ENCODE results near the gene CCDC149. TPM values are rescaled to one million over a fixed set of nuclear protein-coding genes. Genes with fewer than 3 reads are reported as not detected.

Gene CCDC149
- total RNA-seq, 8 experiments from 2014 or later = 0.81 to 15.5 (median 7.3) TPM

GRCh38 chr4:24813732-24814131, 99.1 kb downstream of the CCDC149 start:
- Histone ChIP-seq H3K4me1 (replicated peaks in 1 of 2) (peaks cover 8 to 17% of the 10 kb centered on the region in 2 donors), H3K4me3 (no peak overlapping the region), H3K27ac (no peak overlapping the region)
- WGBS, 10 experiments = 56 to 100% (median 65%) methylated on average over 2 of the region's 2 CpGs; no CpG with 5 or more reads in 1 of the 10 experiments
- no peak for ATAC-seq (replicated peaks in 6 of 8)
- in situ Hi-C loops (cut with MboI; ENCODE audit: low pct_unique_long_range_greater_than_20kb in 2 of 9, low sequenced_read_pairs in 9 of 9, unreplicated experiment in 9 of 9) = no loop called here

DNA sequence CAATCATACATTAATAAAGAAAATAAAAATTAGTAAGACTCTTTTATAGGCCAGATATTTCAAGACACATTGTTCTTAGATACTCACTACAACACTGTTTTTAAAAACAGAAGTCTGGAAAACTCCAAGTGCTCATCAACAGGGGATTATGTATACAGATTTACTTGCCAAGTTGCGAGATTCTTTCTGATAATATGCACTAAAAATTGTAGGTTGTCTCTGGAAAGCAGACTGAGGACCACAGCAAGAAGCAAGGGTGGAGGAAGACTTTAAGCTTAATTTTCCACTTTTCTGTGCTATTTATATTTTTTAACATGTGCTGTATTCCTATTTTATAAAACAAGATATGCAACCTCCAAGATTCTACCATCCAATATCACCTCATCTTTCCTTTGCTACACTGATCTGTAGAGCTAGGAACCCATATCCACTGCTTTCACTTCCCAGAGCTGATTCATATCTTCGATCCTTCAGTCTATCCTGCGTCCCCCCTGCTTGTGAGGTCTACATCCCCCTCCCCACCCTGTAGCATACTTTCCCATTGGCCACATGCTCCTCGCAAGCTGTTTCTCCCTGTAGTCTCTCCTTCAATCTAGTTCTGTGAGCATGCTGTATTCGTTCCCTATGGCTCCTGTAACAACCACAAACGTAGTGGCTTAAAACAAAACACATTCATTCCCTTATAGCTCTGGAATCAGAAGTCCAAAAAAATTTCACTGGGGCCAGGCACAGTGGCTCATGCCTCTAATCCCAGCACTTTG, 101.8 kb downstream of the CCDC149 start:
- H3K4me3 ChIP-seq = no peak overlapping the region
- 43 to 100% (median 86%) methylated on average over 1 to 3 of the region's 6 CpGs; no CpG with 5 or more reads in 2 of the 10 experiments for WGBS, 10 experiments
- peaks cover 0 to 4% of the 10 kb centered on the region in 2 donors for H3K4me1 ChIP-seq (replicated peaks in 1 of 2)
- ATAC-seq (replicated peaks in 6 of 8) = no peak
- in situ Hi-C loops (cut with MboI; ENCODE audit: low pct_unique_long_range_greater_than_20kb in 2 of 9, low sequenced_read_pairs in 9 of 9, unreplicated experiment in 9 of 9) = no loop called here
- H3K27ac ChIP-seq = no peak overlapping the region

DNA sequence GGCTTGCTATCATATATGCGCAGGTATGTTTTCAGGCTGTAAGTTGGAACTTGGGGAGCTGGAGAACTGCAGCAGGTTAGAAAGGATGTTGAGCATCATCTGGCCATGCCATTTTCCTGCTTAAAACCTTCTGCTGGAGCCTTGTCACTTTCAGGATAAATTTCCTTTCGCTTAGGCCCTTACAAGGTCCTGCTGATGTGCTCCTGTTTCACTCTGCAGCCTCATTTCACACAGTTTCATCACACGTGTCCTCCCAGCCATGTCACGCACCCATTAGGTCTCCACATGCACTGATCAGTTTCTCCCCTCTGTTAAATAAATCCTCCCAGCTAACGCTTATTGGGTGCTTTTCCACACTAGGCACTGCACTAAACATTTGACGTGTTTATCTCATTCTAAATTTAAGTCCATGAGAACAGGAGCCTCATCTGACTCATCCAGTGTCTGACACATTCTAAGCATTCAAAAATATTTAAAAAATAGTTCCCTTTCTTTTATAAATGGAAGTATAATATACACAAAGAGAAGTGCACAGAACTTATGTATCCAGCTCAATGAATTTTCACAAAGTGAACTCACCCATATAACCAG, 102.9 kb downstream of the CCDC149 start:
- in situ Hi-C loops (cut with MboI; ENCODE audit: low pct_unique_long_range_greater_than_20kb in 2 of 9, low sequenced_read_pairs in 9 of 9, unreplicated experiment in 9 of 9) = no loop called here
- H3K27ac ChIP-seq = no peak overlapping the region
- 66 to 100% (median 91%) methylated on average over 1 to 6 of the region's 6 CpGs; no CpG with 5 or more reads in 1 of the 10 experiments for WGBS, 10 experiments
- no peak overlapping the region for H3K4me3 ChIP-seq
- H3K4me1 ChIP-seq (replicated peaks in 1 of 2) = no peaks in the 10 kb centered on the region
- ATAC-seq (replicated peaks in 6 of 8) = peak in 5 of 8 experiments; percentile 9 to 77 (median 71)

GRCh38 chr4:24809376-24809775, 103.5 kb downstream of the CCDC149 start:
- H3K27ac ChIP-seq = no peak overlapping the region
- peak in 4 of 8 experiments; percentile 8 to 47 (median 24) for ATAC-seq (replicated peaks in 6 of 8)
- in situ Hi-C loops (cut with MboI; ENCODE audit: low pct_unique_long_range_greater_than_20kb in 2 of 9, low sequenced_read_pairs in 9 of 9, unreplicated experiment in 9 of 9) = no loop called here
- WGBS, 10 experiments = 62 to 100% (median 83%) methylated on average over 1 to 2 of the region's 2 CpGs; no CpG with 5 or more reads in 5 of the 10 experiments
- H3K4me3 ChIP-seq = no peak overlapping the region
- no peaks in the 10 kb centered on the region for H3K4me1 ChIP-seq (replicated peaks in 1 of 2)

GRCh38 chr4:24808955-24809354, 103.9 kb downstream of the CCDC149 start:
- 67 to 90% (median 80%) methylated on average over 3 to 5 of the region's 6 CpGs; no CpG with 5 or more reads in 2 of the 10 experiments for WGBS, 10 experiments
- no peaks in the 10 kb centered on the region for H3K4me1 ChIP-seq (replicated peaks in 1 of 2)
- no peak overlapping the region for H3K4me3 ChIP-seq
- in situ Hi-C loops (cut with MboI; ENCODE audit: low pct_unique_long_range_greater_than_20kb in 2 of 9, low sequenced_read_pairs in 9 of 9, unreplicated experiment in 9 of 9) = no loop called here
- no peak for ATAC-seq (replicated peaks in 6 of 8)
- no peak overlapping the region for H3K27ac ChIP-seq

- Histone ChIP-seq H3K4me1 (replicated peaks in 1 of 2) (no peaks in the 10 kb centered on the region), H3K27ac (no peak overlapping the region), H3K4me3 (no peak overlapping the region)
- peak in 2 of 8 experiments; percentile 13 to 21 for ATAC-seq (replicated peaks in 6 of 8)
- in situ Hi-C loops (cut with MboI; ENCODE audit: low pct_unique_long_range_greater_than_20kb in 2 of 9, low sequenced_read_pairs in 9 of 9, unreplicated experiment in 9 of 9) = no loop called here
- WGBS, 10 experiments = 17 to 88% (median 69%) methylated on average over 1 to 8 of the region's 14 CpGs; no CpG with 5 or more reads in 7 of the 10 experiments
Measured at GRCh38 chr4:24808261-24808660, 104.6 kb downstream of the CCDC149 start.

DNA sequence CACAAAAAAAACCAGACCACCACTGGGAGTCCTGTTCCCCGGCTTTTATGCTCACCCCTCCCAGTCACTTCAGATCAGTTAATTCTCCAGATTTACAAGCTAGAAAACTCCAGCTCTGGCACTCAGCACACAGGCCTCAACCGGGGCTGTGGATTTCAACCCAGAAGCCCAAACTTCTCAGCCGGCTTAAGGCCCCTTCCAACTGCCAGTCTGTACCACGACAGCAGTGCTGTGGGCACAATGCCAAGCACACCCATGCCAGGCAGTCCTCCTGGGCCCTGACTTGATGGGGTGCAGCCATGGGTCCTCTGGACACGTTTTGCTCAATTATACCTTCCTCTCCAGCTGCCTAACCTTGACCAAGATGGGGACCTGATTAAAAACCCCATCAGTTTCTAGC, 105.2 kb downstream of the CCDC149 start:
- ATAC-seq (replicated peaks in 6 of 8) = no peak
- H3K4me3 ChIP-seq = no peak overlapping the region
- WGBS, 10 experiments = 20 to 100% (median 65%) methylated on average over 1 to 3 of the region's 5 CpGs; no CpG with 5 or more reads in 4 of the 10 experiments
- no peaks in the 10 kb centered on the region for H3K4me1 ChIP-seq (replicated peaks in 1 of 2)
- in situ Hi-C loops (cut with MboI; ENCODE audit: low pct_unique_long_range_greater_than_20kb in 2 of 9, low sequenced_read_pairs in 9 of 9, unreplicated experiment in 9 of 9) = no loop called here
- H3K27ac ChIP-seq = no peak overlapping the region

GRCh38 chr4:24806206-24806990, 106.4 kb downstream of the CCDC149 start:
- H3K4me3 ChIP-seq = no peak overlapping the region
- no peaks in the 10 kb centered on the region for H3K4me1 ChIP-seq (replicated peaks in 1 of 2)
- in situ Hi-C loops (cut with MboI; ENCODE audit: low pct_unique_long_range_greater_than_20kb in 2 of 9, low sequenced_read_pairs in 9 of 9, unreplicated experiment in 9 of 9) = no loop called here
- no peak for ATAC-seq (replicated peaks in 6 of 8)
- no peak overlapping the region for H3K27ac ChIP-seq
- 60 to 98% (median 86%) methylated on average over 1 to 8 of the region's 11 CpGs; no CpG with 5 or more reads in 1 of the 10 experiments for WGBS, 10 experiments

DNA sequence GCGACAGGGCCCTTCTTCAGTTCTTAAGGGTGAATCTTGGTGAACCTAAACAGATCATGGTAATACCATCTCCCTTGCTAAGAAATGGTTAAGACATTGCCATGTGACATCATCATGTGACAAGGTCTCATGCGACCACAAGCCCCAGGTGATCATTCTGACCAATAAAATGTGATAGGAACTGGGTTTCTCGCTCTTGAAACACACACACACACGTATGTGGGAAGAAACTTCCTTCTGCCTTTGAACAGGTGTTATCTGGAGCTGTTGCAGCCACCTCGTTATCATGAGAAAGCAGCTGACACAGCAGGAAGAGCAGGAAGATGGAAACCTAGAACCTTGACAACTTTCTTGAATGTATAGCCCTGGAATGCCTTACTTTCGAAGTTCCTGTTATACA, 107.3 kb downstream of the CCDC149 start:
- Histone ChIP-seq H3K27ac (no peak overlapping the region), H3K4me1 (replicated peaks in 1 of 2) (no peaks in the 10 kb centered on the region), H3K4me3 (no peak overlapping the region)
- WGBS, 10 experiments = 43 to 100% (median 80%) methylated on average over 1 to 4 of the region's 6 CpGs; no CpG with 5 or more reads in 3 of the 10 experiments
- in situ Hi-C loops (cut with MboI; ENCODE audit: low pct_unique_long_range_greater_than_20kb in 2 of 9, low sequenced_read_pairs in 9 of 9, unreplicated experiment in 9 of 9) = no loop called here
- ATAC-seq (replicated peaks in 6 of 8) = no peak

DNA sequence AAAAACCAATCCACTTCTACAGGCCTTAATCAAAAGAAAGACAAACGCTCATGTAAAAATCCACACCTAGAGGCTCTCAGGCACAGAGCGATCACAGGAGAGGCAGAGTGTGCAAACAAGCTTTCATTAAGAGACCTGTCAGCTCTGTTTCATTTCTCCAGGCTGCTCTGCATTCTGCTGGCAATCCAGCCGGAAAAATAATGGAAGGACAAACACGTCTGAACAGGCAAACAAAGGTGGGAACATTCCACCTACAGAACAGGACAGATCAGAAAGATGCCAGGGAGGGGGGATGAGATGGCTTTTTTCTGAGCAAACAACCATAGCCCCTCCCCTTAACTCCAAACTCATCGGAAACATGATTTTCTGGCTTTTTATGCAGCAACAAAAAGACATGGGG, 107.8 kb downstream of the CCDC149 start:
- Histone ChIP-seq H3K4me3 (no peak overlapping the region), H3K27ac (no peak overlapping the region), H3K4me1 (replicated peaks in 1 of 2) (no peaks in the 10 kb centered on the region)
- 57 to 100% (median 100%) methylated on average over 1 to 4 of the region's 5 CpGs; no CpG with 5 or more reads in 3 of the 10 experiments for WGBS, 10 experiments
- in situ Hi-C loops (cut with MboI; ENCODE audit: low pct_unique_long_range_greater_than_20kb in 2 of 9, low sequenced_read_pairs in 9 of 9, unreplicated experiment in 9 of 9) = no loop called here
- ATAC-seq (replicated peaks in 6 of 8) = peak in 2 of 8 experiments; percentile 24 to 80

DNA sequence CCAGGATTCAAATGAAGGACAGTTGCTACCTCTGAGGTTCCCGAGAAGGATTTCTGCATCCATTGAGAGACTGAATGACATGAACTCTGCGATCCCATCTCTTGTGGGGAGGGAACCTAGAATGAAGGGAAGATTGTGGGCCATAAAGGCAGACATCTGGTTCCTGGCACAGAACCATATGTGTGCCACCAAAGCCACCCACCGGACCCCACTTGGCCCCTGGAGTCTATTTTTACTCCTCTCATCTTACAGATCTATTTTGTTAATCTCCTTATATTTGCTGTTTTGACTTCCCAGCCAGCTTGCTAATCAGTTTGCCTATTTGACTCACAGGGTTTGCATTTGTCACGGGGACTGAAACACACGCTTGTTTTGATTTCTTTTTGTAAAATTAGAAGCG, 110.2 kb downstream of the CCDC149 start:
- no peak for ATAC-seq (replicated peaks in 6 of 8)
- in situ Hi-C loops (cut with MboI; ENCODE audit: low pct_unique_long_range_greater_than_20kb in 2 of 9, low sequenced_read_pairs in 9 of 9, unreplicated experiment in 9 of 9) = no loop called here
- 6 to 93% (median 79%) methylated on average over 2 to 6 of the region's 6 CpGs; no CpG with 5 or more reads in 1 of the 10 experiments for WGBS, 10 experiments
- Histone ChIP-seq H3K27ac (no peak overlapping the region), H3K4me3 (no peak overlapping the region), H3K4me1 (replicated peaks in 1 of 2) (no peaks in the 10 kb centered on the region)

DNA sequence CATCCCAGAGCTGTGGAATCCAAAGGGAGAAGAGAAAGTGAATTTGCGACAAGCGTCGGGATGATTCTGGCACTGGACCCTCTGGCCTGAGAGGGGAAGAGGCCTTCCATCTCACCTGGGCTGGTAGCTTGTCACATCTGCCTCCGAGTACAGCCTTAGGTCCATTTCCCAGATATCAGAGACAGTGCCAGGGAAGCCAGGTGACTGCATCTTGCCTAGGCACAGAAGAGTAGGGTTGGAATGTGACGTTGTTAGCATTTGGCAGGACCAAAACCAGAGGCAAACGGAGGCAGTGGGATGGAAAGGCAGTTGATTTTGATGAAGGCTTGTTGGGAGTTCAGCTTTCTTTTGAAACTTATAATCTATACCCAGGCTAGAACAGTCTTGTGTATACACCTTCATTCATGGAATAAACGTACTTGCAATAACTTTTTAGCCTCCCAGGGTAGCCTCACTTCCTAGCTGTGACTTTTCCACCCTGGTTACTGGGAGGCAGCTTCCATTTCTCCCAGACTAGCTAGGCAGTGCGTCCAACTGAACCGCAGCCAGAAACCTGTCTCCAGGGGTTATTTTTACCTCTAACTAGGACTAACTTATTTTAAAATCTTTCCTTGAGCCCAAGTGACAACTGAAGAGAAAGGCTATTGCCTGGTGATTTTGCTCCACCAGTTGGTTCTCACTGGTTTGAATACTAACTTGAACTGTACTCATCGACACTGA, 111.5 kb downstream of the CCDC149 start:
- Histone ChIP-seq H3K27ac (no peak overlapping the region), H3K4me1 (replicated peaks in 1 of 2) (no peaks in the 10 kb centered on the region), H3K4me3 (no peak overlapping the region)
- ATAC-seq (replicated peaks in 6 of 8) = no peak
- 25 to 100% (median 76%) methylated on average over 1 to 7 of the region's 10 CpGs; no CpG with 5 or more reads in 1 of the 10 experiments for WGBS, 10 experiments
- in situ Hi-C loops (cut with MboI; ENCODE audit: low pct_unique_long_range_greater_than_20kb in 2 of 9, low sequenced_read_pairs in 9 of 9, unreplicated experiment in 9 of 9) = no loop called here
